Gastrocnemius medialis (tissue), 4 donors: Measurements from ENCODE around the gene GORAB. TPM values are rescaled to one million over a fixed set of nuclear protein-coding genes. Genes with fewer than 3 reads are reported as not detected.
A peak's percentile ranks its signal among the peaks of the same experiment; 100 is the strongest.

Experiments
- ATAC-seq, 2 donors: fragments of 150-250 bp; one replicate each; pipeline ENCODE4 v1.9.1; 2016
- DNase-seq, 2 donors: peaks; one replicate each; pipeline ENCODE4 v3.0.0-alpha.2; 2019
- H3K27ac ChIP-seq, 4 donors: fragments of 200-600 bp; sonication (generic); 1 replicate in 1 of 4; 2 replicates in 3 of 4; pipeline ENCODE4 v1.5.1; 2016 to 2018; ENCODE audit warnings: mild to moderate bottlenecking in 2 of 4, moderate library complexity in 1 of 4
- H3K27me3 ChIP-seq, 3 donors: fragments of 200-600 bp; sonication (generic) in 2 of 3; 1 replicate in 1 of 3; 2 replicates in 2 of 3; pipeline versions ENCODE4 v1.5.1 to v1.6.0; 2016 to 2019; ENCODE audit warnings: mild to moderate bottlenecking in 1 of 3, moderate library complexity in 1 of 3
- H3K36me3 ChIP-seq, 2 donors: fragments of 200-600 bp; sonication (generic) in 1 of 2; one replicate each; pipeline ENCODE4 v1.5.1; 2017 to 2018
- H3K4me1 ChIP-seq, 2 donors: fragments of 200-600 bp; sonication (generic) in 1 of 2; one replicate each; pipeline ENCODE4 v1.5.1; 2016 to 2017; ENCODE audit warnings: mild to moderate bottlenecking in 2 of 2
- H3K4me3 ChIP-seq, 4 donors: fragments of 200-600 bp; sonication (generic) in 3 of 4; 1 replicate in 1 of 4; 2 replicates in 3 of 4; pipeline ENCODE4 v1.5.1; 2016 to 2019; ENCODE audit warnings: mild to moderate bottlenecking in 2 of 4
- H3K9me3 ChIP-seq, 3 donors: fragments of 200-600 bp; sonication (generic) in 2 of 3; 1 replicate in 1 of 3; 2 replicates in 2 of 3; pipeline ENCODE4 v1.5.1; 2016 to 2019
- POLR2A ChIP-seq, 2 donors: fragments of 450-650 bp; IDR thresholded peaks; one replicate each; pipeline ENCODE4 v1.6.1; 2017; ENCODE audit warnings: antibody characterized with exemption in 2 of 2, mild to moderate bottlenecking in 2 of 2, moderate library complexity in 2 of 2
- in situ Hi-C, 4 donors: fragments of 200-750 bp; cut with MboI; loops; one replicate each; pipeline versions ENCODE4 v1.15.0 to v1.8.0; 2017; ENCODE audit warnings: low sequenced_read_pairs in 4 of 4
- intact Hi-C: fragments of 100-400 bp; cut with DNase I; formaldehyde crosslinking; loops from one replicate; pipeline ENCODE4 v1.15.1; 2023; ENCODE audit warnings: low total_unique reads
- total RNA-seq, 4 donors: library from RNA; depleted of rRNA; stranded (reverse); fragments of >200 nt; gene quantifications; one replicate each; pipeline versions ENCODE4 v1.1.0 to v1.2.3, GENCODE V29; 2016
- TF ChIP-seq, protein P1 (sequence below), 5 experiments: fragments of 450-650 bp in 3 of 5; fragments of 200-600 bp in 2 of 5; sonication (generic) in 2 of 5; IDR thresholded peaks in 4 of 5; conservative IDR thresholded peaks in 1 of 5; 1 replicate in 4 of 5; 2 replicates in 1 of 5; pipeline ENCODE4 v1.5.1; 2016 to 2019; ENCODE audit warnings: antibody characterized with exemption in 5 of 5, mild to moderate bottlenecking in 3 of 5, moderate library complexity in 3 of 5

Gene GORAB
- total RNA-seq, 4 donors from 2014 or later, result 1.7 to 3.8 (median 2.3) TPM

GRCh38 chr1:170590921-170591705, 59.1 kb downstream of the GORAB start:
- ATAC-seq (no peak), DNase-seq (no peak)
- TF ChIP-seq, protein P1, sequence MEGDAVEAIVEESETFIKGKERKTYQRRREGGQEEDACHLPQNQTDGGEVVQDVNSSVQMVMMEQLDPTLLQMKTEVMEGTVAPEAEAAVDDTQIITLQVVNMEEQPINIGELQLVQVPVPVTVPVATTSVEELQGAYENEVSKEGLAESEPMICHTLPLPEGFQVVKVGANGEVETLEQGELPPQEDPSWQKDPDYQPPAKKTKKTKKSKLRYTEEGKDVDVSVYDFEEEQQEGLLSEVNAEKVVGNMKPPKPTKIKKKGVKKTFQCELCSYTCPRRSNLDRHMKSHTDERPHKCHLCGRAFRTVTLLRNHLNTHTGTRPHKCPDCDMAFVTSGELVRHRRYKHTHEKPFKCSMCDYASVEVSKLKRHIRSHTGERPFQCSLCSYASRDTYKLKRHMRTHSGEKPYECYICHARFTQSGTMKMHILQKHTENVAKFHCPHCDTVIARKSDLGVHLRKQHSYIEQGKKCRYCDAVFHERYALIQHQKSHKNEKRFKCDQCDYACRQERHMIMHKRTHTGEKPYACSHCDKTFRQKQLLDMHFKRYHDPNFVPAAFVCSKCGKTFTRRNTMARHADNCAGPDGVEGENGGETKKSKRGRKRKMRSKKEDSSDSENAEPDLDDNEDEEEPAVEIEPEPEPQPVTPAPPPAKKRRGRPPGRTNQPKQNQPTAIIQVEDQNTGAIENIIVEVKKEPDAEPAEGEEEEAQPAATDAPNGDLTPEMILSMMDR (IDR thresholded peaks at IDR 0.05 in 4 of 5, conservative IDR thresholded peaks at IDR 0.05 in 1 of 5), result no peak
- TF ChIP-seq POLR2A (IDR thresholded peaks at IDR 0.05), result no peak
- in situ Hi-C loops, result no loop called here
- H3K27ac ChIP-seq, result no peak overlapping the region
- no peaks in the 10 kb centered on the region for H3K9me3 ChIP-seq
- peaks cover 8 to 12% of the 10 kb centered on the region in 2 donors for H3K4me1 ChIP-seq
- H3K36me3 ChIP-seq, result no peaks in the 10 kb centered on the region
- no peaks in the 10 kb centered on the region for H3K27me3 ChIP-seq
- intact Hi-C loops, result no loop called here
- H3K4me3 ChIP-seq, result no peak overlapping the region

DNA sequence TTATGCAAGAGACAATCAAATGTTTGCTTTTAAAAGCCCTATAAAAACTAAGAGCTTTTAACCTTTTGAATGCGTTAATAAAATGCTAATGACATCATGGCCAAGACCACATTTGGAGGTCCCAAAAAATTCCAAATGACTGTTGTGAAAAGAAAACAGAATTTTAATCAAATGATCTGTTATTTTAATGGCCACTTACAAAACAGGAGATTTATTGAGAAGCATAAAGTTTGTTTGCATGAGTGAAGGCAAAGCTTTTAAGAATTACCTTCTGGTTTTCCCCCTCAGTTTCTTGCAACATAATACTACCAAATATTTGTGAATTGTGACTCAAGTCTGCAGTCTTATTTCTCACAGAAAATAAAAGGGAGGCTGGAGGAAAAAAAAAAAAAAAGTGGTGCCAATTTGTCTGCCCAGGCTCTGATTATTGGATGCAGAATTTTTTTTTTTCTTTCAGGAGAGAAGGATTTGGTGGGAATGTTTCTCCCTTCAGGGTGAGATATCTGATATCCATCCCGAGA, 60.7 kb downstream of the GORAB start:
- H3K27ac ChIP-seq, result peak overlapping the region in 1 of 4 donors; percentile 58
- no peaks in the 10 kb centered on the region for H3K9me3 ChIP-seq
- no peaks in the 10 kb centered on the region for H3K27me3 ChIP-seq
- DNase-seq, result no peak
- no peak overlapping the region for H3K4me3 ChIP-seq
- in situ Hi-C loops (no loop called here), intact Hi-C loops (no loop called here)
- H3K4me1 ChIP-seq, result peaks cover 8 to 12% of the 10 kb centered on the region in 2 donors
- no peak for ATAC-seq
- H3K36me3 ChIP-seq, result no peaks in the 10 kb centered on the region
- TF ChIP-seq, protein P1 (IDR thresholded peaks at IDR 0.05 in 4 of 5, conservative IDR thresholded peaks at IDR 0.05 in 1 of 5), result no peak
- no peak for TF ChIP-seq POLR2A (IDR thresholded peaks at IDR 0.05)

- H3K9me3 ChIP-seq, result no peaks in the 10 kb centered on the region
- H3K27me3 ChIP-seq, result no peaks in the 10 kb centered on the region
- in situ Hi-C loops (no loop called here), intact Hi-C loops (no loop called here)
- H3K27ac ChIP-seq, result peak overlapping the region in 1 of 4 donors; percentile 58
- H3K4me1 ChIP-seq, result peaks cover 8 to 12% of the 10 kb centered on the region in 2 donors
- ATAC-seq (no peak), DNase-seq (no peak)
- peak overlapping the region in 2 of 4 donors; percentile 3 to 11 for H3K4me3 ChIP-seq
- no peak for TF ChIP-seq POLR2A (IDR thresholded peaks at IDR 0.05)
- TF ChIP-seq, protein P1 (IDR thresholded peaks at IDR 0.05 in 4 of 5, conservative IDR thresholded peaks at IDR 0.05 in 1 of 5), result no peak
- no peaks in the 10 kb centered on the region for H3K36me3 ChIP-seq
Measured at GRCh38 chr1:170593173-170594011, 61.4 kb downstream of the GORAB start.

DNA sequence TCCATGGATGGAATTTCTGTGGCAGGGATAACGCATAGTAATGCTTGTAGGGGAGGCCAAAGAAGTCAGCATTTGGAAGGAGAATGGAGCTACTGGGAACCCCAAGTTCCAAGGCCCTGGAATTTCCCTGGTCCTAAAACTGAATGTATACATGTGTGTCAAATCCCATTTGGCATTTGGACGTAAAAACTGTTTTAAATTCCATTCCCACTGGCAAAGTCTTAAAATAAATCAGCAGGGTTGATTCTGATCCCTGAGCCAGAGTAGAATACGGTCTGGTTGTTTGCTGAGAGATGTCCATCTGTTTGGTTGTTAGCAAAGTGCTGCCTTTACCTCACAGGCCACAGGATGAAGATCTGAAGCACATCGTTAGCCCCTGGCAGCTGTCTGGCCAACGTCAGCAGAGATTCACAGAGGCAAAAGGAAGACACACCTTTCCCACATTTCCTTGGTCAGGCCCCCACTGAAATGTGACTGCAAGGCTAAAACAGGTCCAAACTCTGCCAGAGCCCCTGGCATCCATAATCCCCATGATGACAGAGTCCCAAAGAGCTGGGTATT, 62.2 kb downstream of the GORAB start:
- no peaks in the 10 kb centered on the region for H3K9me3 ChIP-seq
- H3K36me3 ChIP-seq, result no peaks in the 10 kb centered on the region
- TF ChIP-seq POLR2A (IDR thresholded peaks at IDR 0.05), result no peak
- TF ChIP-seq, protein P1 (IDR thresholded peaks at IDR 0.05 in 4 of 5, conservative IDR thresholded peaks at IDR 0.05 in 1 of 5), result no peak
- H3K27ac ChIP-seq, result peak overlapping the region in 2 of 4 donors; percentile 6 to 58
- peaks cover 8 to 12% of the 10 kb centered on the region in 2 donors for H3K4me1 ChIP-seq
- in situ Hi-C loops, result no loop called here
- ATAC-seq (no peak), DNase-seq (no peak)
- intact Hi-C loops, result no loop called here
- H3K4me3 ChIP-seq, result peak overlapping the region in 1 of 4 donors; percentile 11
- H3K27me3 ChIP-seq, result no peaks in the 10 kb centered on the region
